Thyroid gland (tissue), 4 donors: ENCODE data around the gene REV3L. TPM values are rescaled to one million over a fixed set of nuclear protein-coding genes. Genes with fewer than 3 reads are reported as not detected.

Experiments used
- DNase-seq, 2 donors: peaks; one replicate each; pipeline ENCODE4 v3.0.0-alpha.2; 2019
- H3K27ac ChIP-seq, 3 donors: fragments of 200-600 bp; sonication (generic); 1 replicate in 2 of 3; 2 replicates in 1 of 3; pipeline ENCODE4 v1.5.1; 2016 to 2019; ENCODE audit warnings: mild to moderate bottlenecking in 1 of 3, moderate library complexity in 1 of 3
- H3K27me3 ChIP-seq: fragments of 200-600 bp; sonication (generic); one replicate; pipeline ENCODE4 v1.5.1; 2019
- H3K36me3 ChIP-seq, 2 donors: fragments of 200-600 bp; sonication (generic); one replicate each; pipeline ENCODE4 v1.5.1; 2016 to 2019
- H3K4me1 ChIP-seq, 2 donors: fragments of 200-600 bp; sonication (generic); one replicate each; pipeline ENCODE4 v1.5.1; 2017 to 2019
- H3K4me3 ChIP-seq, 3 donors: fragments of 200-600 bp; sonication (generic); replicated peaks in 1 of 3; 1 replicate in 2 of 3; 2 replicates in 1 of 3; pipeline ENCODE4 v1.5.1; 2016; ENCODE audit warnings: mild to moderate bottlenecking in 1 of 3
- H3K9me3 ChIP-seq: fragments of 200-600 bp; sonication (generic); one replicate; pipeline ENCODE4 v1.5.1; 2017
- CTCF ChIP-seq, 6 experiments: fragments of 200-600 bp in 3 of 6; fragments of 450-650 bp in 3 of 6; sonication (generic) in 3 of 6; IDR thresholded peaks; one replicate each; pipeline ENCODE4 v1.5.1; 2016 to 2019; ENCODE audit warnings: antibody characterized with exemption in 6 of 6, mild to moderate bottlenecking in 2 of 6, inconsistent platforms in 1 of 6, moderate library complexity in 1 of 6
- POLR2A ChIP-seq, 2 donors: fragments of 450-650 bp; IDR thresholded peaks; one replicate each; pipeline ENCODE4 v1.6.1; 2017; ENCODE audit warnings: antibody characterized with exemption in 2 of 2, mild to moderate bottlenecking in 2 of 2, moderate library complexity in 1 of 2
- WGBS, 2 donors: methylation state at CpG; one replicate each; pipeline ENCODE4 v1.1.5; 2017; 5-methylcytosine and 5-hydroxymethylcytosine counted together
- intact Hi-C: fragments of 100-400 bp; cut with DNase I; formaldehyde crosslinking; loops from one replicate; pipeline ENCODE4 v1.15.1; 2023
- total RNA-seq, 4 donors: library from RNA; depleted of rRNA; stranded (reverse); fragments of >200 nt; gene quantifications; one replicate each; pipeline ENCODE4 v1.2.3, GENCODE V29; 2016

The REV3L gene
- total RNA-seq, 4 donors from 2014 or later: 38.2 to 73.5 (median 60.0) TPM

- intact Hi-C loops: no loop called here
- DNase-seq: no peak
- H3K27ac ChIP-seq: no peak overlapping the region
- peaks cover 0 to 6% of the 10 kb centered on the region in 2 donors for H3K4me1 ChIP-seq
- WGBS, 2 donors: 98% methylated on average over 3 of the region's 3 CpGs
- TF ChIP-seq CTCF (IDR thresholded peaks at IDR 0.05) (no peak), POLR2A (IDR thresholded peaks at IDR 0.05) (no peak)
- H3K4me3 ChIP-seq: no peak overlapping the region
- H3K27me3 ChIP-seq: no peaks in the 10 kb centered on the region
- no peaks in the 10 kb centered on the region for H3K36me3 ChIP-seq
- no peaks in the 10 kb centered on the region for H3K9me3 ChIP-seq
Observed at GRCh38 chr6:111490067-111490466, 7.0 kb upstream of the REV3L start.

GRCh38 chr6:111487661-111488060 is 4.6 kb upstream of the REV3L start:
- Histone ChIP-seq H3K4me1 (peaks cover 0 to 10% of the 10 kb centered on the region in 2 donors), H3K27me3 (no peaks in the 10 kb centered on the region), H3K4me3 (no peak overlapping the region), H3K27ac (no peak overlapping the region), H3K9me3 (no peaks in the 10 kb centered on the region), H3K36me3 (no peaks in the 10 kb centered on the region)
- 84 to 93% methylated on average over 1 of the region's 1 CpG for WGBS, 2 donors
- TF ChIP-seq CTCF (IDR thresholded peaks at IDR 0.05): no peak
- no peak for TF ChIP-seq POLR2A (IDR thresholded peaks at IDR 0.05)
- no peak for DNase-seq
- intact Hi-C loops: loop anchor here (10.0 kb wide), 1 partner anchor 117 kb away; the partner anchor contains the start of gene TRAF3IP2

- WGBS, 2 donors: 100% methylated on average over 1 of the region's 1 CpG
- no peak for TF ChIP-seq POLR2A (IDR thresholded peaks at IDR 0.05)
- TF ChIP-seq CTCF (IDR thresholded peaks at IDR 0.05): no peak
- no peak overlapping the region for H3K27ac ChIP-seq
- H3K4me1 ChIP-seq: peaks cover under 1 to 10% of the 10 kb centered on the region in 2 donors
- DNase-seq: no peak
- H3K27me3 ChIP-seq: no peaks in the 10 kb centered on the region
- intact Hi-C loops: loop anchor here (10.0 kb wide), 1 partner anchor 118 kb away; the partner anchor contains the start of gene TRAF3IP2
- no peak overlapping the region for H3K4me3 ChIP-seq
- no peaks in the 10 kb centered on the region for H3K36me3 ChIP-seq
- no peaks in the 10 kb centered on the region for H3K9me3 ChIP-seq
Observed at GRCh38 chr6:111486921-111487320, 3.9 kb upstream of the REV3L start.

GRCh38 chr6:111486475-111486874 is 3.5 kb upstream of the REV3L start:
- WGBS, 2 donors: 79 to 95% methylated on average over 2 of the region's 2 CpGs
- Histone ChIP-seq H3K9me3 (no peaks in the 10 kb centered on the region), H3K36me3 (no peaks in the 10 kb centered on the region), H3K27me3 (no peaks in the 10 kb centered on the region), H3K4me1 (peaks cover 4 to 10% of the 10 kb centered on the region in 2 donors), H3K27ac (no peak overlapping the region), H3K4me3 (no peak overlapping the region)
- DNase-seq: no peak
- intact Hi-C loops: loop anchor here (10.0 kb wide), 1 partner anchor 118 kb away; the partner anchor contains the start of gene TRAF3IP2
- no peak for TF ChIP-seq CTCF (IDR thresholded peaks at IDR 0.05)
- TF ChIP-seq POLR2A (IDR thresholded peaks at IDR 0.05): no peak

- WGBS, 2 donors: 49 to 58% methylated on average over 1 of the region's 1 CpG
- H3K9me3 ChIP-seq: no peaks in the 10 kb centered on the region
- H3K27ac ChIP-seq: peak overlapping the region; percentile 98 to 99 (median 99)
- TF ChIP-seq POLR2A (IDR thresholded peaks at IDR 0.05) (no peak), CTCF (IDR thresholded peaks at IDR 0.05) (no peak)
- intact Hi-C loops: loop anchor here (10.0 kb wide), 1 partner anchor 119 kb away; the partner anchor contains the start of gene TRAF3IP2
- H3K27me3 ChIP-seq: no peaks in the 10 kb centered on the region
- no peak overlapping the region for H3K4me3 ChIP-seq
- DNase-seq: no peak
- H3K36me3 ChIP-seq: no peaks in the 10 kb centered on the region
- H3K4me1 ChIP-seq: peaks cover 11 to 15% of the 10 kb centered on the region in 2 donors
Observed at GRCh38 chr6:111485342-111485741, 2.3 kb upstream of the REV3L start.
